Chondrocyte (in vitro differentiated cells): ENCODE measurements around the gene ASTN2. TPM values are rescaled to one million over a fixed set of nuclear protein-coding genes. Genes with fewer than 3 reads are reported as not detected.
A peak's percentile ranks its signal among the peaks of the same experiment; 100 is the strongest.
"Not testable (repeated sequence)": the region's sequence is repeated elsewhere in the genome, so short reads cannot be mapped to it uniquely, and the experiment has no call there.

ENCODE experiments used
- DNase-seq: peaks from one replicate; pipeline ENCODE4 v3.0.0; 2021; ENCODE audit warnings: mixed read lengths, low spot score
- H3K27ac Mint-ChIP-seq: one replicate; pipeline ENCODE4 v1.8.0; 2021; ENCODE audit warnings: mild to moderate bottlenecking, moderate library complexity, mixed read lengths; ENCODE audit not compliant: unreplicated experiment
- H3K27me3 Mint-ChIP-seq: 2 replicates; pipeline ENCODE4 v1.8.0; 2021; ENCODE audit warnings: low read depth, mixed read lengths
- H3K36me3 Mint-ChIP-seq: 2 replicates; pipeline ENCODE4 v1.8.0; 2021; ENCODE audit warnings: low read depth, mixed read lengths
- H3K4me1 Mint-ChIP-seq: 2 replicates; pipeline ENCODE4 v1.8.0; 2021; ENCODE audit warnings: low read depth, mild to moderate bottlenecking, mixed read lengths
- H3K4me3 Mint-ChIP-seq: one replicate; pipeline ENCODE4 v1.8.0; 2021; ENCODE audit warnings: mild to moderate bottlenecking, moderate library complexity, mixed read lengths; ENCODE audit not compliant: unreplicated experiment
- H3K9me3 Mint-ChIP-seq: 2 replicates; pipeline ENCODE4 v1.8.0; 2021; ENCODE audit warnings: low read depth, mixed read lengths
- total RNA-seq: library from RNA; stranded (reverse); gene quantifications from 3 replicates; pipeline ENCODE4 v1.2.1, GENCODE V29; 2021
- TF ChIP-seq, protein P1 (sequence below): fragments of 200-600 bp; sonication (generic); IDR thresholded peaks from 2 replicates; pipeline ENCODE4 v1.5.0; 2021; ENCODE audit warnings: antibody characterized with exemption, mild to moderate bottlenecking, moderate library complexity

ASTN2 gene
- total RNA-seq, 1 donor from 2014 or later = 3.6 TPM

DNA sequence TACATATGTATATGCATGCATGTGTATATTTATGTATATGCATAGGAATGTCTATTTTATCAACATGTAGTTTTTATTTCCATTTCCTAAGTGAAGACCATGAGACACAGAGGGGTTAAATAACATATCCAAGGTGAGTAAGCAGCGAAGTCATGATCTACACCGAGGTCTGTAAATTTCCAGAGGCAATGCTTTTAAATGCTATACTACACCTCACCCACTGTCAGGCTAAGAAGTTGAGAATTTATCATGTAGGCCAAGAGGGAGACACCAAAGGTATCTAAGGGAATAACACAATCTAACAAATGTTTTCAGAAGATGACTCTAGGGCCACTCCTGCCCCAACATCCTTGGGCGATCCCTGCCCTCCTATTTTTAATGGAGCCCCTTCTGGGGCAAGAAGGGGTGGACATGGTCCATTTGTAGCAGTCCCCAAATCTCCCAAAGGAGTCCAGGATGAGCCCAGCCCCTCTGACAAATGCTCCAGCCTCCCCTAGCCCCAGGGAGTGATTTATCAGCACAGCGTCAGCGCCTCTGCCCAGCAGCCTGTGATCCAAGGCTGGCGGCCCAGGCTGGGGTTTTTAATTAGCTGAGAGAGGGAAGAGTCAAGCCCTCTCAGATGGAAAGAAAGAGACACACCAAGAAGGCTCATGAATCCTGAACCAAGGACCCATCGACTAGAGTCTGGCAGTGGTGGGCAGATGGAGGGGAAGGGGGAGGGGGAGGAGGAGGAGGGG is 339.9 kb downstream of the ASTN2 start:
- Mint-ChIP-seq H3K4me3 (no peak overlapping the region), H3K27me3 (peaks cover 4% of the 10 kb centered on the region), H3K9me3 (no peaks in the 10 kb centered on the region), H3K36me3 (no peaks in the 10 kb centered on the region), H3K27ac (no peak overlapping the region), H3K4me1 (no peaks in the 10 kb centered on the region)
- TF ChIP-seq, protein P1, sequence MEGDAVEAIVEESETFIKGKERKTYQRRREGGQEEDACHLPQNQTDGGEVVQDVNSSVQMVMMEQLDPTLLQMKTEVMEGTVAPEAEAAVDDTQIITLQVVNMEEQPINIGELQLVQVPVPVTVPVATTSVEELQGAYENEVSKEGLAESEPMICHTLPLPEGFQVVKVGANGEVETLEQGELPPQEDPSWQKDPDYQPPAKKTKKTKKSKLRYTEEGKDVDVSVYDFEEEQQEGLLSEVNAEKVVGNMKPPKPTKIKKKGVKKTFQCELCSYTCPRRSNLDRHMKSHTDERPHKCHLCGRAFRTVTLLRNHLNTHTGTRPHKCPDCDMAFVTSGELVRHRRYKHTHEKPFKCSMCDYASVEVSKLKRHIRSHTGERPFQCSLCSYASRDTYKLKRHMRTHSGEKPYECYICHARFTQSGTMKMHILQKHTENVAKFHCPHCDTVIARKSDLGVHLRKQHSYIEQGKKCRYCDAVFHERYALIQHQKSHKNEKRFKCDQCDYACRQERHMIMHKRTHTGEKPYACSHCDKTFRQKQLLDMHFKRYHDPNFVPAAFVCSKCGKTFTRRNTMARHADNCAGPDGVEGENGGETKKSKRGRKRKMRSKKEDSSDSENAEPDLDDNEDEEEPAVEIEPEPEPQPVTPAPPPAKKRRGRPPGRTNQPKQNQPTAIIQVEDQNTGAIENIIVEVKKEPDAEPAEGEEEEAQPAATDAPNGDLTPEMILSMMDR = no peak
- no peak for DNase-seq

DNA sequence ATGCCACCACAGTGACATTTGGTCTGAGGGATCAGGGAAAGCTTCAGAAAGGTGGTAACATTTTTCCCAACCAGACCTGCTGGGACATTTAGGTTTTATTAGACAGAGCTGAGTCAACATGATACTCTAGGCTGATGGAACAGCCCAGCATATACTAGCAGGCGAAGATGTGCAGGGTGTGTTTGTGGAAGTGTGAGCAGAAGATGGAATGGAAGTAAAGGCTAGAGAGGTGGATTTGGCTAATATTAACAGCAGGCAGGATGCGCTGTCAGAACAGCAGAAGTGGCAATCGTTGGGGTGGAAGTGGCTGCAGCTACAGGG is 340.6 kb downstream of the ASTN2 start:
- no peak for DNase-seq
- Mint-ChIP-seq H3K4me1 (no peaks in the 10 kb centered on the region), H3K27me3 (peaks cover 4% of the 10 kb centered on the region), H3K9me3 (no peaks in the 10 kb centered on the region), H3K4me3 (no peak overlapping the region), H3K27ac (no peak overlapping the region), H3K36me3 (no peaks in the 10 kb centered on the region)
- TF ChIP-seq, protein P1 = no peak

DNA sequence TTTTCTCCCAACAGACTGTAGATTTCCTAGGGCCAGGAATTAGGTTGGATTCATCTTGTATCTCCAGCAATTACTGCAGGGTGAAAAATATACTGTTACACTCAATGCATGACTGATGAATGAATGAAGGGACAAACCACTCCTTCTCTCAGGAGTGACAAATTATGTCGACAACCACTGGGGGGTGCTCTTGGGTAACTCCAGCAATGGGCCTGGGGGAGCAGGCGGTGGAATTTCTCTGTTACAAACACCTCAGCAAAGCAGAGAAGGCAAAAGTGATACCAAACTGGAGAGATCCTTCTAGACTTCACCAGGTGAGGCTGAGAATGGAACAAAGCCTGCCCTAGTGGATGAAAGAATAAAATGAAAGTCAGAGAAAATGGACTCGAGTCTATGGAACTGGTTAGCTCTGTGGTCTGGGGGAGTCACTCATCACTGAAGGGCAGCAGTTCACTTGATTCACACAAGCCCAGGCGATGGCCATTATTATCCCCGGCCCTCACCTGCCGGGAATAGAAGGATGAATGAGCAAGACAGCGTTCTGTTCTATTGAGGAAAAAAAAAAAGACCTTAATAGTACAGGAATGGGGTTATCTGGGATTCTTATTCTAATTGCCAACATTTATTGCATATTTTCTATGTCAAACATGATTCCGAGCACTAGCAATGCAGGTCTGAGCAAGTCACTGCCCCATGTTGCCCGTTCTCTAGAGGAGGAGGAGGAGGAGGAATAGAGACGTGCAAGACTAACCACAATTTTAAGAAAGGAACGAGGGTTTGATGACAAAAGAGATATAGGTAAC is 341.1 kb downstream of the ASTN2 start:
- H3K36me3 Mint-ChIP-seq = no peaks in the 10 kb centered on the region
- no peak overlapping the region for H3K4me3 Mint-ChIP-seq

DNA sequence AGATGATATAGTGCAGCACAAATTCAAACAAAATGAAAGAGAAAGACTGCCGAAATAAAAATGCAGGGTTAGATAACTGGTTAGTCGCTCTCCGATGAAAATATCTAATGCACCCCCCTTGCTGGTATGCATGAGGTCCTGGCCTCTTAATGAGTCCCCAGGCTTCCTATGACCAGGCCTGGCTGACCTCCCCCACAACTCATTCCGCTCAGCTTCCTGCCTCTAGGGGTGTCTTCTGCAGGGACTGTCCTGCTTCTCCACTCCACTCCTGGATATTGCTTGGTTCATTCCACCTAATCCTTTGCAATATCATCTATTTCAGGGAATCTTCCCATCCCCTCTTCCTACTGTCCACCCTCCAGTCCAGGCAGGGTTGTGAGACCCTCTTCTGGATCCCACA is 341.8 kb downstream of the ASTN2 start:
- Mint-ChIP-seq H3K4me1 (no peaks in the 10 kb centered on the region), H3K9me3 (no peaks in the 10 kb centered on the region), H3K27ac (no peak overlapping the region), H3K4me3 (no peak overlapping the region), H3K27me3 (peaks cover 4% of the 10 kb centered on the region), H3K36me3 (no peaks in the 10 kb centered on the region)
- no peak for DNase-seq
- TF ChIP-seq, protein P1 = no peak

More for the DNA sequence above, 341.1 kb downstream of the ASTN2 start:
- TF ChIP-seq, protein P1 = peak; percentile 48
- no peak for DNase-seq
- Mint-ChIP-seq H3K4me1 (no peaks in the 10 kb centered on the region), H3K27ac (no peak overlapping the region), H3K9me3 (no peaks in the 10 kb centered on the region), H3K27me3 (peaks cover 4% of the 10 kb centered on the region)

DNA sequence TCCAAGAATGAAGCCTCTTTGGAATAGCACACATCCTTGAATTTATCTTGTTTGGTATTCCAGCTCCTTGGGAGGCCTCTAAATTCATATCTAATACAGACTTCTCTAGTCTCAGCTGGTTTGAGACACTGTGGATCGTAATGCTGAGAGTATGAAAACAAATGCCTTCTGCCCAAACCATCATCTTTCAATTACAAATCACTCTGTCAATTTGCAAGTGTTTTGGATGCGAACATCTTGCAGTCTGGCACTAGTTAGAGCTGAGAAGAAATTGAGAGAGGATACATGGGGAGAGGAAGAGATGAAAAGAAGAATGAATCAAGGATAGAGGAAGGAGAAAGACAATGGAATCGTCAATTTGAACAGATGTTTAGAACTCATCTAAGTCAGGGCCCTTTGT is 342.6 kb downstream of the ASTN2 start:
- H3K9me3 Mint-ChIP-seq = no peaks in the 10 kb centered on the region
- H3K36me3 Mint-ChIP-seq = no peaks in the 10 kb centered on the region
- DNase-seq = no peak
- peaks cover 4% of the 10 kb centered on the region for H3K27me3 Mint-ChIP-seq
- no peak overlapping the region for H3K4me3 Mint-ChIP-seq
- H3K27ac Mint-ChIP-seq = no peak overlapping the region
- no peaks in the 10 kb centered on the region for H3K4me1 Mint-ChIP-seq
- TF ChIP-seq, protein P1 = no peak

DNA sequence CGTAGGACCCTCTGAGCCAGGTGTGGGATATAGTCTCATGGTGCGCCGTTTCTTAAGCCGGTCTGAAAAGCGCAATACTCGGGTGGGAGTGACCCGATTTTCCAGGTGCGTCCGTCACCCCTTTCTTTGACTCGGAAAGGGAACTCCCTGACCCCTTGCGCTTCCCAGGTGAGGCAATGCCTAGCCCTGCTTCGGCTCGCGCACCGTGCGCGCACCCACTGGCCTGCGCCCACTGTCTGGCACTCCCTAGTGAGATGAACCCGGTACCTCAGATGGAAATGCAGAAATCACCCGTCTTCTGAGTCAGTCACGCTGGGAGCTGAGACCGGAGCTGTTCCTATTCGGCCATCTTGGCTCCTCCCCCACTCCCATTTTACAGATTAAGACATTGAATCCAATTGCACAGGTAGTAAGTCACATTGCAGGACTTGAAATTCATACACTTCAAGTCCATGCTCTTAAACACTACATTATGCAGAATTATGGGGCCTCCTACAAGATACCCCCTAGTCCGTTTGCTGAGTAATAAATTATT is 343.1 kb downstream of the ASTN2 start:
- not testable (repeated sequence) for H3K27ac Mint-ChIP-seq, H3K4me1 Mint-ChIP-seq, H3K9me3 Mint-ChIP-seq, DNase-seq, H3K36me3 Mint-ChIP-seq, H3K4me3 Mint-ChIP-seq, H3K27me3 Mint-ChIP-seq
